ENCODE data around the gene SLC37A1. TPM values are rescaled to one million over a fixed set of nuclear protein-coding genes. Genes with fewer than 3 reads are reported as not detected.

SLC37A1 gene
- total and polyA plus RNA-seq, 10 donors = 6.9 to 31.4 (median 23.2) TPM

- Histone ChIP-seq H3K4me3 (no peak overlapping the region), H3K4me1 (peaks cover 0 to 22% (median 9%) of the 10 kb centered on the region in 6 donors), H3K9me3 (no peaks in the 10 kb centered on the region), H3K36me3 (no peaks in the 10 kb centered on the region), H3K27me3 (replicated peaks in 1 of 7) (no peaks in the 10 kb centered on the region), H3K27ac (no peak overlapping the region)
- no peak for DNase-seq
- TF ChIP-seq, protein P1, sequence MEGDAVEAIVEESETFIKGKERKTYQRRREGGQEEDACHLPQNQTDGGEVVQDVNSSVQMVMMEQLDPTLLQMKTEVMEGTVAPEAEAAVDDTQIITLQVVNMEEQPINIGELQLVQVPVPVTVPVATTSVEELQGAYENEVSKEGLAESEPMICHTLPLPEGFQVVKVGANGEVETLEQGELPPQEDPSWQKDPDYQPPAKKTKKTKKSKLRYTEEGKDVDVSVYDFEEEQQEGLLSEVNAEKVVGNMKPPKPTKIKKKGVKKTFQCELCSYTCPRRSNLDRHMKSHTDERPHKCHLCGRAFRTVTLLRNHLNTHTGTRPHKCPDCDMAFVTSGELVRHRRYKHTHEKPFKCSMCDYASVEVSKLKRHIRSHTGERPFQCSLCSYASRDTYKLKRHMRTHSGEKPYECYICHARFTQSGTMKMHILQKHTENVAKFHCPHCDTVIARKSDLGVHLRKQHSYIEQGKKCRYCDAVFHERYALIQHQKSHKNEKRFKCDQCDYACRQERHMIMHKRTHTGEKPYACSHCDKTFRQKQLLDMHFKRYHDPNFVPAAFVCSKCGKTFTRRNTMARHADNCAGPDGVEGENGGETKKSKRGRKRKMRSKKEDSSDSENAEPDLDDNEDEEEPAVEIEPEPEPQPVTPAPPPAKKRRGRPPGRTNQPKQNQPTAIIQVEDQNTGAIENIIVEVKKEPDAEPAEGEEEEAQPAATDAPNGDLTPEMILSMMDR (IDR thresholded peaks at IDR 0.05 in 8 of 11, conservative IDR thresholded peaks at IDR 0.05 in 3 of 11) = no peak
- no peak for TF ChIP-seq POLR2A (IDR thresholded peaks at IDR 0.05)
- no peak for TF ChIP-seq POLR2AphosphoS5 (IDR thresholded peaks at IDR 0.05)
- intact Hi-C loops (cut with DNase I; ENCODE audit: low total_unique reads) = no loop called here
- WGBS, 5 donors = 59 to 69% (median 61%) methylated on average over 3 of the region's 3 CpGs
Observed at GRCh38 chr21:42505090-42505726, 8.4 kb upstream of the SLC37A1 start.

DNA sequence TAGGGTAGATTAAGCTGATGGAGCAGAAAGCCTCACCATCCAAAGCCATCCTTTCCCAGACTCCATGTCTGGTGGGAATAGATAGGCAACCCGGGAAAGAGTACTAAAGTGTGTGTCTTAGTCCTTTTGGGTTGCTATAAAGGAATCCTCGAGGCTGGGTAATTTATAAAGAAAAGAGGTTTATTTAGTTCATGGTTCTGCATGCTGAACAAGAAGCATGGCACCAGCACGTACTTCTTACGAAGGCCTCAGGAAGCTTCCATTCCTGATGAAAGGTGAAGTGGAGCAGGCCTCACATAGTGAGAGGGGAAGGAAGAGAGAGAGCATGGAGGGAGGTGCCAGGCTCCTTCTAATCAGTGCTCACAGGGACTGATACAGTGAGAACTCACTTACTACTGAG lies 6.2 kb upstream of the SLC37A1 start:
- DNase-seq = no peak

DNA sequence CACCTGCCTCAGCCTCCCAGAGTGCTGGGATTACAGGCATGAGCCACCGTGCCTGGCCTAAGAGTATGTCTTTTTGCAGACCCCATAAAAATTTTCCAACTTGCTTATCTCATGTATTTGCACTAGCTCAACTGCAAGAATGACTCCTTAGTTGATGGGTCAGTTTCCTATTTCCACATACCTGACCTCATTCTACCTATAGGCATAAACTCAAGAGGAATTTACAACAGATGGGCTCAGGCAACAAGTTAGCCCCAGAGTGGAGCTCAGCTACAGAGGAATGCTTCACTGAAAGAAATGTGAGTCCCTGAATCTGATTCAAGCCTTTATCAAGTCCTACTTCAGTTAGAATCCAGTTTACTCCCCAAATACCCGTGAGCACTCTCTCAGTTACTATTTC lies 5.3 kb upstream of the SLC37A1 start:
- no peak overlapping the region for H3K4me3 ChIP-seq
- H3K9me3 ChIP-seq = no peaks in the 10 kb centered on the region
- intact Hi-C loops (cut with DNase I; ENCODE audit: low total_unique reads) = no loop called here
- peaks cover 0 to 27% (median 14%) of the 10 kb centered on the region in 6 donors for H3K4me1 ChIP-seq
- TF ChIP-seq POLR2AphosphoS5 (IDR thresholded peaks at IDR 0.05) (no peak), POLR2A (IDR thresholded peaks at IDR 0.05) (no peak)
- TF ChIP-seq, protein P1 (IDR thresholded peaks at IDR 0.05 in 8 of 11, conservative IDR thresholded peaks at IDR 0.05 in 3 of 11) = no peak
- no peak overlapping the region for H3K27ac ChIP-seq
- WGBS, 5 donors = 95 to 100% (median 98%) methylated on average over 2 of the region's 2 CpGs
- no peak for DNase-seq
- no peaks in the 10 kb centered on the region for H3K27me3 ChIP-seq (replicated peaks in 1 of 7)
- H3K36me3 ChIP-seq = no peaks in the 10 kb centered on the region

More for the DNA sequence above, 6.2 kb upstream of the SLC37A1 start:
- Histone ChIP-seq H3K4me1 (peaks cover 0 to 22% (median 9%) of the 10 kb centered on the region in 6 donors), H3K27me3 (replicated peaks in 1 of 7) (no peaks in the 10 kb centered on the region), H3K36me3 (no peaks in the 10 kb centered on the region), H3K9me3 (no peaks in the 10 kb centered on the region), H3K27ac (no peak overlapping the region), H3K4me3 (no peak overlapping the region)
- intact Hi-C loops (cut with DNase I; ENCODE audit: low total_unique reads) = no loop called here
- TF ChIP-seq, protein P1 (IDR thresholded peaks at IDR 0.05 in 8 of 11, conservative IDR thresholded peaks at IDR 0.05 in 3 of 11) = no peak
- TF ChIP-seq POLR2A (IDR thresholded peaks at IDR 0.05) = no peak
- no peak for TF ChIP-seq POLR2AphosphoS5 (IDR thresholded peaks at IDR 0.05)
- WGBS, 5 donors = 90 to 98% (median 93%) methylated on average over 4 of the region's 4 CpGs

DNA sequence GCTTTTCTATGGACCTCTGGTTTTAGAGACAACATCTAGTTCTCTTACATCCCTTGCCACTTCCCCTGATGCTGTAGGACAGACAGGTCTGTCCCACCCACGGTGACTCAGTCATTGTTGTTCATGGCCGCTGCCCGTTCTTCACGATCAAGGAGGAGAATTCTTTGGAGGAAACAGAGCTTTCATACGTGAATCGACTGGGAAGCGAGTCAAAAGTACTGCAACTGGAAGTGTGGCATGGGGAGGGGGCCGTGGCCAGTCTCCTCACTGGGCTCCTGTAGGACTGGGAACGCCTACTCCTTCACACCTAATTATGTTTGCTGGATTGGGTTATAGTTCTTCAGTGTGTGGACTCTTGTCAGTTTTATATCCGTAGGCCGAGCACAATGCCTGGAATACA lies 4.4 kb upstream of the SLC37A1 start:
- DNase-seq = no peak
- WGBS, 5 donors = 74 to 83% (median 83%) methylated on average over 11 of the region's 11 CpGs
- Histone ChIP-seq H3K4me1 (peaks cover 0 to 21% (median 9%) of the 10 kb centered on the region in 6 donors), H3K36me3 (no peaks in the 10 kb centered on the region), H3K27ac (no peak overlapping the region), H3K4me3 (no peak overlapping the region), H3K9me3 (no peaks in the 10 kb centered on the region), H3K27me3 (replicated peaks in 1 of 7) (no peaks in the 10 kb centered on the region)
- TF ChIP-seq POLR2A (IDR thresholded peaks at IDR 0.05) = no peak
- no peak for TF ChIP-seq POLR2AphosphoS5 (IDR thresholded peaks at IDR 0.05)
- TF ChIP-seq, protein P1 (IDR thresholded peaks at IDR 0.05 in 8 of 11, conservative IDR thresholded peaks at IDR 0.05 in 3 of 11) = no peak
- intact Hi-C loops (cut with DNase I; ENCODE audit: low total_unique reads) = no loop called here

Measured in spleen (tissue), 11 donors.